Measurements from ENCODE around the gene SPTB. TPM values are rescaled to one million over a fixed set of nuclear protein-coding genes. Genes with fewer than 3 reads are reported as not detected.
A peak's percentile ranks its signal among the peaks of the same experiment; 100 is the strongest.
"Not testable (repeated sequence)": the region's sequence is repeated elsewhere in the genome, so short reads cannot be mapped to it uniquely, and the experiment has no call there.

SPTB gene
- total RNA-seq, 1 experiment from 2014 or later: 2.3 TPM

DNA sequence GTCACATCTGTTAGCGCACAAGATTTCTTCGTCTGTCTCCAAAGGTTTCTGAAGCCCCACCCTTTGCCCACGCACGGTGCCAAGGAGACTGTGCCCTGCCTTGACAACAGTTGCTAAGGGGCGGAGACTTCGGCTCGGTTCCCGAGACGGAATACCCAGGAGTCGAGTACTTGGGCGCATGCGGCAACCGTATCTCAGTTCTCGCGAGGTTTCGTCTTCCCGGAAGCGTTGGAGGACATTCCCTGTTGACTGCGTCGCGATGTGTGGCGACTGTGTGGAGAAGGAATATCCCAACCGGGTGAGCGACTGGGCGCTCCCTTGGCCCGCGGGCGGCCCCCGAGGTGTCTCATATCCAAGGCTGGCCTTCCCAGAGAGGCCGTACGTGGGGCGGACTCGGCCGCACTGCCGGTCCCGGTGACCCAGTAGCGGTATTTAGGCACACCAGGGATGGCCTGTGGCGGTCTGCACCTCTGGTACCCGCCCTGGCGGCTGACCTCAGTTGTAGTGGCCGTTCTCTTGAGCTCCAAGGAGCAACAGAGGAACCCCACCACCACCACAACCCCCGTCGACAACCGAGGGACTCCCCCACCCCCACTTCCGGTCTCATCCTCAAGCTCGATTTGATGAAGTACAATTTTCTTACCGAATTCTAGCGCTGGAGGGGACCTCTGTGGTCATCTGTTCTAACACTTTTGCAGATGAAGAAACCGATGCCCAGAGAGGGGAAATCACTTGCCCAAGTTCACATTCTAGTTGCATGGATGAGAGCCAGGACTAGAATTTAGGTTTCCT, 34.7 kb upstream of the SPTB start, which contains the start of gene CHURC1:
Gene CHURC1 (plus strand): TSS at position 219 of the 792 bp plus-strand sequence. CDS start 41 bp downstream, at position 260.
- H3K4me3 Mint-ChIP-seq: peak within 1 kb of the TSS; percentile 89 to 91
- no peak for TF ChIP-seq CTCF (conservative IDR thresholded peaks at IDR 0.05)
- H3K79me2 ChIP-seq (ENCODE audit: insufficient read depth, low read length): peaks cover 6% of the 10 kb centered on the region; the same call in 1 of the 2 replicates

DNA sequence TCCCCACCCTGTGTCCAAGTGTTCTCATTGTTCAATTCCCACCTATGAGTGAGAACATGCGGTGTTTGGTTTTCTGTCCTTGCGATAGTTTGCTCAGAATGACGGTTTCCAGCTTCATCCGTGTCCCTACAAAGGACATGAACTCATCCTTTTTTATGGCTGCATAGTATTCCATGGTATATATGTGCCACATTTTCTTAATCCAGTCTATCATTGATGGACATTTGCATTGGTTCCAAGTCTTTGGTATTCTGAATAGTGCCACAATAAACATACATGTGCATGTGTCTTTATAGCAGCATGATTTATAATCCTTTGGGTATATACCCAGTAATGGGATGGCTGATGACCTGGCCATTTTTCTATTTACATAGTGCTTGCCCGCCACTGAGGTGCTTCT, 33.8 kb upstream of the SPTB start:
- H2AFZ ChIP-seq (ENCODE audit: low read length): not testable (repeated sequence)

More for the DNA sequence above, 34.7 kb upstream of the SPTB start, which contains the start of gene CHURC1:
- H2BK5ac ChIP-seq (ENCODE audit: insufficient read length, low read length): peak within 1 kb of the TSS; percentile 16
- no peak within 1 kb of the TSS for H2AFZ ChIP-seq (ENCODE audit: low read length)
- Mint-ChIP-seq H3K27me3 (ENCODE audit: low read depth) (no peaks in the 10 kb centered on the region), H3K9me3 (no peaks in the 10 kb centered on the region; a peak in 1 of 5 replicates), H3K27ac (peak within 1 kb of the TSS; percentile 74 to 98 (median 98); a peak in 6 of 7 replicates), H3K36me3 (ENCODE audit: insufficient read depth in 1 of 3, low read depth in 3 of 3) (peaks cover 0 to 3% (median 0%) of the 10 kb centered on the region in 3 experiments; a peak in 2 of 7 replicates), H3K4me1 (peaks cover 11 to 18% of the 10 kb centered on the region in 2 experiments)
- peak within 1 kb of the TSS; percentile 21 for H3K27ac ChIP-seq (ENCODE audit: insufficient read length, low read depth, low read length)
- no peaks in the 10 kb centered on the region for H4K20me1 ChIP-seq (ENCODE audit: control insufficient read depth, insufficient read depth, insufficient read length)
- H3K18ac ChIP-seq (ENCODE audit: insufficient read length, low read depth, low read length): peak within 1 kb of the TSS; percentile 87
- H3K56ac ChIP-seq (ENCODE audit: insufficient read length, low read depth, low read length): peak within 1 kb of the TSS; percentile 53
- H3K4ac ChIP-seq (ENCODE audit: low read depth, low read length): no peak within 1 kb of the TSS; the same call in 1 of the 2 replicates
- peak within 1 kb of the TSS; percentile 89 for H3K4me2 ChIP-seq (ENCODE audit: insufficient read depth, insufficient read length, low read length)
- H3K14ac ChIP-seq (ENCODE audit: insufficient read depth, low read length): peak within 1 kb of the TSS; percentile 93; the same call in 1 of the 2 replicates
- no peak within 1 kb of the TSS for H2BK15ac ChIP-seq (ENCODE audit: low read depth, low read length)
- H3K23me2 ChIP-seq (ENCODE audit: insufficient read length, low read depth, low read length, poor library complexity, severe bottlenecking): peaks cover 6% of the 10 kb centered on the region
- peak within 1 kb of the TSS; percentile 65 for H4K5ac ChIP-seq (ENCODE audit: insufficient read length, low read depth, low read length)
- H3K23ac ChIP-seq (ENCODE audit: insufficient read length, low read depth, low read length): no peak within 1 kb of the TSS
- no peaks in the 10 kb centered on the region for H3K27me3 ChIP-seq (ENCODE audit: insufficient read depth, low read length)
- H4K8ac ChIP-seq (replicated peaks; ENCODE audit: insufficient read length, low read depth, low read length): no peak within 1 kb of the TSS
- no peaks in the 10 kb centered on the region for H3K9me3 ChIP-seq (ENCODE audit: control insufficient read depth, low read depth, low read length)
- H2BK120ac ChIP-seq (ENCODE audit: low read depth, low read length, poor library complexity, severe bottlenecking): peak within 1 kb of the TSS; percentile 31
- H3K79me1 ChIP-seq (ENCODE audit: insufficient read depth, low read depth, low read length, poor library complexity, severe bottlenecking): peaks cover 9% of the 10 kb centered on the region
- H2BK12ac ChIP-seq (ENCODE audit: insufficient read length, low read depth, low read length): no peak within 1 kb of the TSS
- H4K91ac ChIP-seq (ENCODE audit: insufficient read length, low read depth, low read length): no peak within 1 kb of the TSS
- no CpG with 5 or more reads among the region's 49 CpGs for WGBS (ENCODE audit: extremely low coverage, insufficient read length, low lambda C conversion rate)
- no peak within 1 kb of the TSS for H2AK5ac ChIP-seq (ENCODE audit: insufficient read length, low read length)
- 0 out of 2 replicates have a peak, but pooled peaks cover 3% of the 10 kb centered on the region for H3K4me1 ChIP-seq (ENCODE audit: insufficient read depth, low read length)
- no peak within 1 kb of the TSS for H2BK20ac ChIP-seq (ENCODE audit: low read depth, low read length, poor library complexity, severe bottlenecking)
- DNase-seq: peak; percentile 98
- no peak within 1 kb of the TSS for H3T11ph ChIP-seq (ENCODE audit: low read length)
- peak within 1 kb of the TSS; percentile 92 for H3K9ac ChIP-seq (ENCODE audit: extremely low read depth, insufficient read length, low read length)

More for the DNA sequence above, 33.8 kb upstream of the SPTB start:
- not testable (repeated sequence) for H3K79me2 ChIP-seq (ENCODE audit: insufficient read depth, low read length); H3K4me2 ChIP-seq (ENCODE audit: insufficient read depth, insufficient read length, low read length); H3K23me2 ChIP-seq (ENCODE audit: insufficient read length, low read depth, low read length, poor library complexity, severe bottlenecking); H2BK20ac ChIP-seq (ENCODE audit: low read depth, low read length, poor library complexity, severe bottlenecking); H2BK12ac ChIP-seq (ENCODE audit: insufficient read length, low read depth, low read length); H2AK5ac ChIP-seq (ENCODE audit: insufficient read length, low read length); H3K9ac ChIP-seq (ENCODE audit: extremely low read depth, insufficient read length, low read length); H2BK15ac ChIP-seq (ENCODE audit: low read depth, low read length); H4K20me1 ChIP-seq (ENCODE audit: control insufficient read depth, insufficient read depth, insufficient read length); H3K14ac ChIP-seq (ENCODE audit: insufficient read depth, low read length); H3K79me1 ChIP-seq (ENCODE audit: insufficient read depth, low read depth, low read length, poor library complexity, severe bottlenecking); H4K8ac ChIP-seq (replicated peaks; ENCODE audit: insufficient read length, low read depth, low read length); H3K23ac ChIP-seq (ENCODE audit: insufficient read length, low read depth, low read length); H3T11ph ChIP-seq (ENCODE audit: low read length); H2BK120ac ChIP-seq (ENCODE audit: low read depth, low read length, poor library complexity, severe bottlenecking); H3K27me3 Mint-ChIP-seq (ENCODE audit: low read depth); H4K91ac ChIP-seq (ENCODE audit: insufficient read length, low read depth, low read length); H3K9me3 Mint-ChIP-seq; H3K18ac ChIP-seq (ENCODE audit: insufficient read length, low read depth, low read length); H2BK5ac ChIP-seq (ENCODE audit: insufficient read length, low read length); DNase-seq; H4K5ac ChIP-seq (ENCODE audit: insufficient read length, low read depth, low read length); H3K56ac ChIP-seq (ENCODE audit: insufficient read length, low read depth, low read length); H3K27me3 ChIP-seq (ENCODE audit: insufficient read depth, low read length); H3K9me3 ChIP-seq (ENCODE audit: control insufficient read depth, low read depth, low read length); H3K27ac Mint-ChIP-seq; H3K36me3 Mint-ChIP-seq (ENCODE audit: insufficient read depth in 1 of 3, low read depth in 3 of 3); H3K4me1 ChIP-seq (ENCODE audit: insufficient read depth, low read length); H3K4ac ChIP-seq (ENCODE audit: low read depth, low read length); H3K27ac ChIP-seq (ENCODE audit: insufficient read length, low read depth, low read length)
- Mint-ChIP-seq H3K4me3 (peak overlapping the region; percentile 89 to 91; a peak in 3 of 5 replicates), H3K4me1 (peaks cover 11 to 18% of the 10 kb centered on the region in 2 experiments)
- no CpG with 5 or more reads among the region's 5 CpGs for WGBS (ENCODE audit: extremely low coverage, insufficient read length, low lambda C conversion rate)
